Loucy (cell line): ENCODE results near the gene PAFAH1B1.

Experiments used
- H2AFZ ChIP-seq: fragments of 200-600 bp; sonication (generic); 2 replicates; pipeline ENCODE4 v1.6.0; 2016; ENCODE audit warnings: antibody characterized with exemption, mild to moderate bottlenecking, low read length, moderate library complexity
- H3F3A ChIP-seq: fragments of 200-600 bp; 2 replicates; pipeline ENCODE4 v1.6.0; 2016; ENCODE audit warnings: antibody characterized with exemption, low read depth, mild to moderate bottlenecking
- H3K27me3 ChIP-seq: fragments of 200-600 bp; sonication (generic); 2 replicates; pipeline ENCODE4 v1.6.1; 2014; ENCODE audit warnings: low read length, mild to moderate bottlenecking; ENCODE audit not compliant: insufficient read depth, poor library complexity, severe bottlenecking
- H3K36me3 ChIP-seq: fragments of 200-600 bp; sonication (generic); 2 replicates; pipeline ENCODE4 v1.6.1; 2016; ENCODE audit warnings: low read length; ENCODE audit not compliant: insufficient read depth
- H3K4me1 ChIP-seq: fragments of 200-600 bp; sonication (generic); 2 replicates; pipeline ENCODE4 v1.5.1; 2014; ENCODE audit warnings: low read length, mild to moderate bottlenecking; ENCODE audit not compliant: insufficient read depth, poor library complexity, severe bottlenecking
- H3K4me2 ChIP-seq: fragments of 200-600 bp; sonication (generic); 2 replicates; pipeline ENCODE4 v1.6.0; 2014; ENCODE audit warnings: antibody characterized with exemption, low read length, low read depth, mild to moderate bottlenecking; ENCODE audit not compliant: poor library complexity, severe bottlenecking
- H3K4me3 ChIP-seq: fragments of 200-600 bp; sonication (generic); 2 replicates; pipeline ENCODE4 v1.5.1; 2014; ENCODE audit warnings: low read length, mild to moderate bottlenecking, mixed read lengths; ENCODE audit not compliant: poor library complexity, severe bottlenecking
- H3K79me2 ChIP-seq: fragments of 200-600 bp; sonication (generic); 2 replicates; pipeline ENCODE4 v1.6.1; 2014; ENCODE audit warnings: low read length; ENCODE audit not compliant: insufficient read depth
- H3K9ac ChIP-seq: fragments of 200-600 bp; sonication (generic); 2 replicates; pipeline ENCODE4 v1.6.0; 2014; ENCODE audit warnings: mild to moderate bottlenecking, low read depth, low read length, moderate library complexity; ENCODE audit not compliant: poor library complexity, severe bottlenecking
- H3K9me2 ChIP-seq: fragments of 200-600 bp; sonication (generic); replicated peaks from 2 replicates; pipeline ENCODE4 v1.6.1; 2016; ENCODE audit warnings: low read depth, low read length, mixed read lengths
- H3K9me3 ChIP-seq: fragments of 200-600 bp; sonication (generic); 2 replicates; pipeline ENCODE4 v1.6.1; 2014; ENCODE audit warnings: mild to moderate bottlenecking, antibody characterized with exemption, low read length, low read depth; ENCODE audit not compliant: insufficient read depth
- H4K20me1 ChIP-seq: fragments of 200-600 bp; sonication (generic); 2 replicates; pipeline ENCODE4 v1.6.0; 2014; ENCODE audit warnings: antibody characterized with exemption, low read length, mild to moderate bottlenecking; ENCODE audit not compliant: insufficient read depth, poor library complexity, severe bottlenecking
- CTCF ChIP-seq: fragments of 200-600 bp; sonication (generic); conservative IDR thresholded peaks from 2 replicates; pipeline ENCODE4 v1.5.1; 2014; ENCODE audit warnings: mild to moderate bottlenecking, antibody characterized with exemption, low read length
- EZH2phosphoT487 ChIP-seq: fragments of 200-600 bp; IDR thresholded peaks from 2 replicates; pipeline ENCODE4 v1.6.1; 2018; ENCODE audit warnings: antibody characterized with exemption, mild to moderate bottlenecking, moderate library complexity, borderline replicate concordance

The PAFAH1B1 gene

GRCh38 chr17:2560658-2561057 is 32.8 kb upstream of the PAFAH1B1 start:
- Histone ChIP-seq H3K9ac (no peak overlapping the region), H3K4me2 (no peak overlapping the region), H3K4me3 (no peak overlapping the region), H3F3A (no peaks in the 10 kb centered on the region), H3K4me1 (no peaks in the 10 kb centered on the region), H4K20me1 (no peaks in the 10 kb centered on the region), H3K27me3 (no peaks in the 10 kb centered on the region), H3K79me2 (no peaks in the 10 kb centered on the region), H3K36me3 (no peaks in the 10 kb centered on the region), H3K9me2 (no peaks in the 10 kb centered on the region), H2AFZ (no peak overlapping the region), H3K9me3 (peaks cover 8% of the 10 kb centered on the region; the same call in 1 of the 2 replicates)
- TF ChIP-seq CTCF: no peak
- no peak for TF ChIP-seq EZH2phosphoT487

GRCh38 chr17:2562162-2562858 is 31.1 kb upstream of the PAFAH1B1 start:
- Histone ChIP-seq H3K4me3 (no peak overlapping the region), H3K79me2 (no peaks in the 10 kb centered on the region), H3K9me3 (peaks cover 8% of the 10 kb centered on the region; the same call in 1 of the 2 replicates), H3K9me2 (no peaks in the 10 kb centered on the region), H4K20me1 (no peaks in the 10 kb centered on the region), H3K4me1 (no peaks in the 10 kb centered on the region), H2AFZ (no peak overlapping the region), H3K4me2 (no peak overlapping the region), H3K9ac (no peak overlapping the region), H3K27me3 (no peaks in the 10 kb centered on the region), H3F3A (no peaks in the 10 kb centered on the region), H3K36me3 (no peaks in the 10 kb centered on the region)
- no peak for TF ChIP-seq CTCF
- no peak for TF ChIP-seq EZH2phosphoT487

- Histone ChIP-seq H3K36me3 (no peaks in the 10 kb centered on the region), H3K4me2 (no peak overlapping the region)
Observed at GRCh38 chr17:2563061-2563460, 30.4 kb upstream of the PAFAH1B1 start.

More at GRCh38 chr17:2563061-2563460, 30.4 kb upstream of the PAFAH1B1 start:
- H3K79me2 ChIP-seq: no peaks in the 10 kb centered on the region
- H2AFZ ChIP-seq: no peak overlapping the region
- no peaks in the 10 kb centered on the region for H3K27me3 ChIP-seq
- peaks cover 8% of the 10 kb centered on the region; the same call in 1 of the 2 replicates for H3K9me3 ChIP-seq
- H4K20me1 ChIP-seq: no peaks in the 10 kb centered on the region
- no peaks in the 10 kb centered on the region for H3F3A ChIP-seq
- TF ChIP-seq CTCF (no peak), EZH2phosphoT487 (no peak)
- H3K4me1 ChIP-seq: no peaks in the 10 kb centered on the region
- H3K4me3 ChIP-seq: no peak overlapping the region
- no peak overlapping the region for H3K9ac ChIP-seq
- H3K9me2 ChIP-seq: no peaks in the 10 kb centered on the region
